Left renal cortex interstitium (tissue), 4 donors: ENCODE data around the gene CAPRIN2. TPM values are rescaled to one million over a fixed set of nuclear protein-coding genes. Genes with fewer than 3 reads are reported as not detected.
A peak's percentile ranks its signal among the peaks of the same experiment; 100 is the strongest.

Source experiments
- DNase-seq, 4 donors: peaks; one replicate each; pipeline ENCODE4 v3.0.0-alpha.2; 2013; ENCODE audit warnings: low read depth in 4 of 4, low spot score in 2 of 4, missing footprints in 1 of 4
- polyA plus RNA-seq, 4 donors: library from polyadenylated mRNA; unstranded; fragments of 120-200 nt; gene quantifications; one replicate each; pipeline ENCODE4 v1.2.1, GENCODE V29; 2013; ENCODE audit not compliant: insufficient read length in 4 of 4

CAPRIN2 gene
- polyA plus RNA-seq, 4 donors, result 27.2 to 59.7 (median 43.1) TPM

DNA sequence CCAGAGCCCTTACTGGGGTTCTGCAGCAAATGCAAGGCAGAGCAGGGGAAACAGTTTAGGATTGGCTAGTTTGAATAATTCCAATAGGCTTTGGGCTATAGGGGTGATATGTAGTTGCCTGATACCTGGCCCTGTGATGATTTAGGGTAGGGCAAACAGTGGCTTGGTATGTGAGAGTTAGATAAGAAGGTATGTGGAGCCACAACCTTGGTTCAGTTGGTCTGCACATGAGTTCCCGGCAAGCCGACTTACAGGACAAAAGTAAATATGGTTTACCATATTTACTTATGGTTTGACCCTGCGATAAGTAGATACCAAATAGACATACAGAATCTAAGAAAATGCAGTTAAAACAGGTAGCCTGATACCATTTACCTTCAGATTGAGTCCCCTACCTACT lies 8.3 kb upstream of the CAPRIN2 start:
- DNase-seq, result no peak

DNA sequence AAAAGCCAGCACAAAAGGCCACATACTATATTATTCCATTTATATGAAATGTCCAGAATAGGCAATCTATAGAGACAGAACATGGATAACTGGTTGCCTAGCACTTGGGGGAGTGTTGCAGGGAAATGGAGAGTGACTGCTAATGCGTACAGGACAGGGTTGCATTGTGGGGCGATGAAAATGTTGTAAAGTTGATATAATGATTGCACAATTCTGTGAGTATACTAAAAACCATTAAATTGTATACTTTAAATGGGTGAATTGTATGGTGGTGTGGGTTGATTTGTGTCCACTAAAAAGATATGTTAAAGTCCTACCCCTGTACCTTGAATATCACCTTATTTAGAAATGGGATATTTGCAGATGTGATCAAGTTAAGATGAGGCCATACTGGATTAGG lies 7.0 kb upstream of the CAPRIN2 start:
- no peak for DNase-seq

DNA sequence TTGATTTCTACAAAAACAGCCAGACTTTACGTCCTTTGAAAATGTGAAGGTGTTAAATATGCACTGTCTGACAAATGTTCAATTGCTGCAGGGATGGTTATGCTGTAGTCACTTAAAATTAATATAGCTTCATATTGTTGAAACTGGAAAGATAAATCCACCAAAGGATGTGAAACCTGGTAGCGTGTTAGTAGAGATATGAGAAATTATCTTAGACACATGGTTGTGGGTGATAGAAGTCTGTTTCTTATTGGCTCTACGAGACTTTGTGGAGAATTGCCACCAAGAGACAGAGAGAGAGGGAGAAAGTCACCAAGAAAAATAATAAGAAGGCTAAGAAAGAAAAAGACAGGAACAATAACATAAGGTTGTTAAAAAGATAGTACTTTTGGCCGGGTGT lies 2.6 kb upstream of the CAPRIN2 start:
- DNase-seq, result no peak

DNA sequence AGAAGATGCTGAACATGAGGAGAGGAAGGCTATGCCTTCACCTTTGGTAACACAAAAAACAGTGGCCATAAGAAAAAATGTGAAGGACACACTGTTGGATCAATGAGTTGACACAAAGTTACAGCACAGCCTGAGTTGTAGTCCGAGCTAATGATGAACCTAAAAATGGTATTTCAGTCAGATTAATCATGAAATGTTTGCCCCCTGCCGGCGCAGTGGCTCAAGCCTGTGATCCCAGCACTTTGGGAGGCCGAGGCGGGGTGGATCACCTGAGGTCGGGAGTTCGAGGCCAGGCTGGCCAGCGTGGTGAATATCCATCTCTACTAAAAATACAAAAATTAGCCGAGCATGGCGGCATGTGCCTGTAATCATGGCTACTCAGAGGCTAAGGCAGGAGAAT lies 1.3 kb upstream of the CAPRIN2 start:
- no peak for DNase-seq

DNA sequence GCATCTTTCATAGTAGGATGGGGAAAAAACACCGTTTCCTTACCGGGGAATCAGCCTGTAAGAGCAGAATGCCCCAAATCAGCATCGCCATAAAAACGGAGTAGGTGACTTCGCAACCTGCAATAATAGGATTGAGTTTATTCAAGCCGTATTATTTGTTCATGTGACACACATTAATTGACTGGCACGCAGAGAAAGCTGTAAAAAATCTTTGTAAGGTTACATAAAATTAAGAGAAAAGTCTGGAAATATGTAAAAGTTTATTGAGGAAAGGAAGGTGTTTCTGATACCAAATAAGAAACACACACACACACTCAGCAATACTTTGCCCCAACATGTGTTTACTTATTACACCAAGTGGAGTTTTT lies 628 bp upstream of the CAPRIN2 start:
- peak in 1 of 4 donors; percentile 15 for DNase-seq

DNA sequence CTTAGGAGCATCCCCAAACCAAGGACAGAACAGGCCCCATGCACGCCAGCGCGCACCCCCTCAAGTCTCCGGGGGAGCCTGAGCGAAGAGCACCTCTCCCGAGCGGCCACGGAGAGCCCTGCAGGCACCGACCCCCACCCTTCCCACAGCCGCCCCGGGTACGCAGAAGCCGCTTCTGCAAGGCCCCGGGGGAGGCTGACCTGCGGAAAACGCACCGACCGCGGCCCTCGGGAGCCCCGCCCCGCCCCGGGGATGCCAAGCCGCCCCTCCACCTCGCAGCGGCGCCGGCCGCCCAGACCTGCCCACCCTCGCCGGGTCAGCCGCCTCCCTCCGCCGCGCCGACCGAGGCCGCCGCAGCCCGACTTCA lies 385 bp downstream of the CAPRIN2 start:
- DNase-seq, result no peak

DNA sequence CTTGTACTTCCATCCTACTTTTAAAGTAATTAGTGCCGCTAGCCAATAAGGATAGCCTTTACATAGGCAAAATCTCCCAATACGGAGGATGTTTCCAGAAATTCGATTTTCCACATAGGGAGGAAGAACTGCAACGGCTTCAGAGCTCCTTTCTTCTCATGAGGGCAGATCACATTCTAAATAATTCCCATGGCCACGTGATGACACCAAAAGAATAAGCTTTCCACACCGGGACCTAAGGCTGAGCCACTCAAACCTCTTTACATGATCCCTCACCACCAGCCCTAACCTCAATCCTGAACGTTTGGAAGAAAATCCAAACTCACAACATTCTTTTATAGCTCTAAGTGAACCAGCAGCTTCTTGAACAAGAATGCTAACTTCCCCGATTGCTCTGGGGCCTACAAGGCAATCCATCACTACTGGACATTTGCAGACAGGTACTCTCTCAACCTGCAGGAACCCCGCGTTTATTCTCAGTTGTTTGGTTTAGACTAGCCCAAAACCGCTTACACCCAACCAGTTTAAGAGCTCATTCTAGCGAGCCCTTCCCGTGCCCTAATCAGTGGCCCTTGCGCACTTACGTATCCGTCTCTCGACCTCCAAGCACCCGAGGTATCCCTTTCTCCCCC lies 884 bp downstream of the CAPRIN2 start:
- peak; percentile 9 to 41 (median 26) for DNase-seq

DNA sequence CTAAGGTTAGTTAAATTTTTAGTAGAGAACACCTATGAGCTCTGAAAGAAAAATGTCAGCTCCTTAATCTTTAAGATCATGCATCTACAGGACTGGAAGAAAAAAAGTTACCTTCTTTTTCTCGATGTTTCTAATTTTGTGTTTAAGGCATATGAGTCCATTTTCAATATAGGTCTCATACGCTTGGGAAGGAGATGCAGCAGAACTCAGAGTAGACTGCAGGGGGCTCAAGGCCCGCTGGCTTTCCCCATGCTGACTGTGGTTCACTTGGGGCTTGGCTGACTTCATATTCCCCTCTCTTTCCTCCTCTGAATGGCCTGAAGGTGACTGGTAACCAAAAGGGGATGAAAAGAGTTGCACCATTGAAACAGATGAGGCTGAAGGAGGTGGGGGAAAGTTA lies 1.5 kb downstream of the CAPRIN2 start:
- peak in 2 of 4 donors; percentile 0 to 9 for DNase-seq

DNA sequence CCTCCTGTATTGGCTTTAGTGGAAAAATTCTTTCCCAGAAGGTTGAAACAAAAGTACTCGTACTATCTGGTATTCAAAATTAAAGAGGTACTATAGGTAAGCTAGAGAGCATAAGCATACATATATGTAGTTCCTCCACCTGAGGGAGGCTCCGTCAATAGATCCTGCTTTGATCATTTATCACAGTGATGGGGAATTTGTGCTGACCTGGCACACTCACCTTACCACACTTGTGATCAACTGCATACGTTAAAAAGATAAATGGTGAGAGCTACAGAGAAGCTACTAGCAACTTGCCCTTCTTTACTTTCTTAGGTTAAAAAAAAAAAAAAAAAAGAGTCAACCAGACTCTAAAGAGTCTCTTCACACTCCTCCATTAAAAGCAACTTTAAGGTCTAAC lies 2.5 kb downstream of the CAPRIN2 start:
- no peak for DNase-seq

DNA sequence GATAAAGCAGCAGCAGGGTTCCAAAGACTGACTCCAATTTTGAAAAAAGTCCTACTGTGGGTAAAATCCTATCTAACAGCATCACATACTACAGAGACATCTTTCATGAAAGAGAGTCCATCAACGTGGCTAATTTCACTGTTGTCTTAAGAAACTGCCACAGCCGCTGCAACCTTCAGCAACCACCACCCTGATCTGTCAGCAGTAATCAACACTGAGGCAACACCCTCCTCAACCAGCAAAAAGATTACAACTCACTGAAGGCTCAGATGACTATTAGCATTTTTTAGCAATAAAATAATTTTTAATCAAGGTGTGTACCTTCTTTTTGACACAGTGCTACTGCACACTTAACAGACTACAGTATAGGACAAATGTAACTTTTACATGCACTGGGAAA lies 6.6 kb downstream of the CAPRIN2 start:
- DNase-seq, result no peak

DNA sequence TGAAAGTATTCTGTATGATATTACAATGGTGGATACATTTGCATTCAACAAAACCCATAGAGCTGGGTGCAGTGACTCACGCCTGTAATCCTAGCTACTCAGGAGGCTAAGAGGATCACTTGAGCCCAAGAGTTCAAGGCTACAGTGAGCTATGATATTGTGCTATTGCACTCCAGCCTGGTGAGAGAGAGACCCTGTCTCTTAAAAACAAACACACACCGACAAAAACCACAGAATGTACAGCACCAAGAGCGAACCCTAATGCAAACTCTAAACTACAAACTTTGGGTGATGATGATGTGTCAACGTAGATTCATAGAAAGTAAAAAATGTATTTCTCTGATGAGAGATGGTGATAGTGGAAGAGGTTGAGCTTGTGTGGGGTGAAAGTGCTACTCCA lies 8.6 kb downstream of the CAPRIN2 start:
- DNase-seq, result no peak

DNA sequence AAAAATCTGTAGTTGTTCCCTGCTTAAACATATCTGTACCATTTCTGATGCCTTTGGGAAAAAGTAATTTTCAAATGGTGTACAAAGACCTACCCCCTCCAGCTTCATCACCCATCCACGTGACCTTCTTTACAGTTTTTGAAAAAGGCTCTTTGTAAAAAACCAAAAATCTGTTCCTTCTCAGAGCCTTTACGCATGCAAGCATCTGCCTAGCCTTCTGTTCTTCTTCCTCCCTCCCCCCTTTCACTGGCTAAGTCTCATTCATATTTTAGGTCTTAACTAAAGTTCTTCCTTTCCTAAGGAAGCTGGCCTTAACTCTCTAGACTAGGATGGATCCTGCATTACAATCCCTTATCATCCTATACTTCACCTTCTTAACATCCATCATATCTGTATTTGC lies 10.4 kb downstream of the CAPRIN2 start:
- no peak for DNase-seq

DNA sequence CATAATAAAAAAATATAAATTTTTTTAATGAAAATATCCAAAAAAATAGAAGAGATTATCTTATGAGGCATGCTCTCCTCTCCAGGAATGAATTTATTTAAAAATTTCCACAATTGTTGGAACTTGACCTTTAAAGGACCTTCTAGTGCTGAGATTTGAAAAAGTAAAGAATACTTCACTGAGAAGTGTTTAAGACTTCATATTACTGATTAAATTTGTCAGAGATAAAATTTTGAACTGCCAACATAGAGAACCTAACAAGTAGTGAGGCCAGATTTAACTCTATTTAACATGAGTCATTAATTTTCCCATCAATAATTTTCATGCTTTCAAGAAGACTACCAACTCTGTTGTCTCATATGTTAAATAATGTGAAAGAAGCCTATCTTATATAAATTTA lies 14.5 kb downstream of the CAPRIN2 start:
- no peak for DNase-seq

DNA sequence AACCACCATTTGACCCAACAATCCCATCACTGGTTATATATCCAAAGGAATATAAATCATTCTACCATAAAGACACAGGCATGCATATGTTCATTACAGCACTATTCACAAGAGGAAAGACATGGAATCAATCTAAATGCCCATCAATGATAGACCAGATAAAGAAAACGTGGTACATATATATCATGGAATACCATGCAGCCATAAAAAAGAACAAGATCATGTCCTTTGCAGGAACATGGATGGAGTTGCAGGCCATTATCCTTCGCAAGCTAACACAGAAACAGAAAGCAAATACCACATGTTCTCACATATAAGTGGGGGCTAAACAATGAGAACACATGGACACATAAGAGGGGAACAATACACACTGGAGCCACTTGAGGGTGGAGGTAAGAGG lies 15.7 kb downstream of the CAPRIN2 start:
- DNase-seq, result no peak

DNA sequence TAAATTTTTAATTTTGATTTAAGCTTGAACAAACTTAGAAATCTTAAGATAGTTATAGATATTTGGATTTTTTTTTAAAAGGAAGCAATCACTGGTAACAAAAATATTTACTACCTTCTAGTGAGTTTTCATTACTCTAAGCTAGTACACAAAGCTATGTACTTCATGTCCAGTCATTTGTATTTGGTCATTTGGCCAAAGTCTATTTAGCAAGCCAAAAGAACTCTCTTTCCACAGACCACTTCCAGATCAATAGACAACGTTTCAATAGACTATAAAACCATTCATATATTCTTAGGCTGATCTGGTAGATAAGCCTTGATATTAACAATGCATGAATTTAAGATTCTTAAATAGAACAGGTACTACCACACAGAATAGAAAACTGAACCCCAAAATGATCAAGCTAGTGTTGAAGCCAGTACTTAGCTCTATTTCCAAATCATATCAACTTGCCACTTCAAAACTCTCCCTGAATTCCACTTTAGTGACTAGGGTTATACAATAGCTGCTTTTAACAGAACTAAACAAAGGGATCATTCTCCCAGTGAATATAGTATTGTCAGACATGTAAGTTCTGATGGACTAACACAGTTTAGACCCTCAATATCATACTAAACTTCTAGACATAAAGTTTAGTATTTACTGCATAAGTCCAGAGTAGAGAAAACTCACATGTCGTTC lies 21.7 kb downstream of the CAPRIN2 start:
- DNase-seq, result no peak

DNA sequence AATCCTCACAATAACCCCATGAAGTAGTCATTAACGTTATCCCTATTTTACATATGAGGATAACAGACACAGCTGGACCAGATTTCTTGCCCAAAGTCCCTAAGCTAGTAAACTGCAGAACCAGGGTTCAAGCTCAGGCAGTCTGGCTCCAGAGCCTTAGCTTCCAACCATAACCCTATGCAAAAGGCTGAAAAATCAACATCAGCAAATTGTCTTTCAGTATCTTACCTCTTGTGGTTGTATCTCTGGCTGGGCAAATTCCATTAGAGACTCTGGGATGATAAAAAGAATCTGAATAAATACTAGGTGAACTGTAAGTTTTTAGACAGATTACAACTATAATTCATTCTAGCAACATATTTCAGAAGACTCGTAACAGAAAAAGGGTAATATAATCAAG lies 24.7 kb downstream of the CAPRIN2 start:
- DNase-seq, result no peak

DNA sequence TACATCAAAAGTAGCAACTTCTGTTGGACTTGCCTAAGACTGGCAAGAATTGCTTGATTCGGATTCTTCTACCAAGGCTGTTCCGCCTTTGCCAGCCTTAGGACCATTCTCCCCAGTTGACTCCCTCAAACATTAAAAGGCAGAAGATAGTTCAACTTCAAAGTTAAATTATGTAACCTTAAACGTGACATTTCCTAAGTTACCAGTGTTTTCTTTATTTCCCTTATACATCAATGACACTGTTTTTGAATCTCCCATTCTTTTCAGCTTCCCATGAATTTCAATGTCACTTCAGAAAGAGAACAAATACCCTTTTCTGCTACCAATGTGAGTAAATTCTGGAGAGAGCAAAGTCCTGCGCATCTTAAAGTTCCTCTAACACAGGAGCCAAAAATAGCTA lies 25.2 kb downstream of the CAPRIN2 start:
- no peak for DNase-seq

DNA sequence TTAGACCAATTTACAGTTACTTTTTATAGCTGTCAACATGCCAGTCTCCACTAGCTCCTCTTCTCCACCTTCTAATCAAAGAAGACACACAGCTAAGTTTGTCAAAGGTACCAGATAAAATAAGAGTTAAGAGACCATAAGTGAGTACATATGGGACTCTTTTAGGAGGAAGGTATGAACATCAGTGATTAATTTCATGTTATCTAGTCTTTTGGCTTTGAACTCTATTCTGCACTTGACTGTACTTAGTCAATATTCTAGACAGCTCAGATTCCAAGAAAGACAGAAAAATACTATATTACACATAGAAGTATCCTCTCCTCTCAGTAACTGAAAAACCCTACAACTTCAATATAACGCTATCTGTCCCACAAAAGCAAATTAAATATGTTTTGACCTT lies 28.1 kb downstream of the CAPRIN2 start:
- DNase-seq, result no peak

DNA sequence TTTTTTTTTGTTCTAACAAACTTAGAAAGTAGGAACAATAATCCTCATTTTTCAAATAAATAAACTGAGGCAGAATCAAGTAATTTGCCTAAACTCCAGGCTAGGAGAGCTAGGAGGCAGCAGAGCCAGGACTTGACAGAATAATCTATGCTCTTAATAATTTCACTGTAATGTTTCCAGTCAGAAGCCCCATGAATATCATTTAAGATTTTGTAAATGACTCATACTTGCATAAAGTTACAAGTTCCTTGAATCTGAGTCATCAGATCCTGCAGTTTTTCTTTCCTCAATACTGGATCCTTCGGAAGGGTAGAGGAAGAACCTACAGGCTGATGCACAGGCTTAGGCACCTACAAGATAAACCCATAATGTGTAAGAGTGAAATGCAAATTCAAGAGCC lies 29.0 kb downstream of the CAPRIN2 start:
- no peak for DNase-seq

DNA sequence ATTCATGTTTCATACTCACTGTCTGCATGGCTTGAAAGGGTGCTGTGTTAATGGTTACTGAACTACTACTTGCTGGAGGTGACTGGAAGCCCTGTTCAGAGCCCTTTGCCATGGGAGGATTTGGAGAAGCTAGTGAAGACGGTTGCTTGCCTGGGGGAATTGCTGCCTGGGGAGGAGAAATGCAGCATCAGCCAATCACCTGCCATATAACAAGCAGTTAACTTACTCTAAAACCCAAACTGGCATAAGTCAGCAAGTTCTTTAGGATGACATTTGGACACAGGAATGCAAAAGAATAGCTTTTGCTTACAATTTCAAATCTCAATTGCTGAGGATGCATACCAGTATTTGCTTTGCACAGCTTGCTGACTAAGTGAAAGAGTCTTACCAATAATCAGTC lies 35.7 kb downstream of the CAPRIN2 start:
- DNase-seq, result no peak

DNA sequence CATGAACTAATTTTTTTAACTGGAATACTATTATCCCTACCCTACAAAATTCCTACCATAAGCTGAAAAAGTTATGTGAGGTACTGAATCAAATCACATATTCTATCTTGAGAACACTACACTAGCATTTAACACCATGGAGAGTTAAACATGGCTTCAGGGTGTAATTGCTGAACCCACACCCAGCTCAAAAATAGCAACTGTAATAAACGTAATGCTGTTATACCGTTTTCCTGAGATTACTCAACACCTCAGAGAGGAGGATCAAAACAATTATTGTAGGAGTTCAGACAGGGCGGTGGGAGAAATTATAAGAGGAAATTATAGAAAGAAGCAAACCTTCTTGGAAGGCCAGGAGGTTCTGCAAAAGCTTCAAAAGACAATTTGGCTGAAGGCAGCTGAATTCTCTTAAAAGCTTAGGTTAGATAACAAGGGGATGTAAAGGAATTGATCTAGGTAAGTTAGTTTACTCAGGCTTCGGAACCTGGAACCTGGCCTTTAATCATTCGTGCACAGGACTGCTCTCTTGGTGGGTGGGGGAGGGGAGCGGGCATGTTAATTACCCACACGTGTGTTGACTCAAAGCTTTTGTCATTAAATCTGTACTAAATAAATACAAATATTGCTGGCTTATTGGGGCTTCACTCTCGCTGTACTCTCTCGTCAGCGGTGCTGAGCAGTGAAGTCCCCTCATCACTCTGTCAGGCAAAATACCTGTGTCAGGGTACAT lies 47.0 kb downstream of the CAPRIN2 start:
- DNase-seq, result no peak

DNA sequence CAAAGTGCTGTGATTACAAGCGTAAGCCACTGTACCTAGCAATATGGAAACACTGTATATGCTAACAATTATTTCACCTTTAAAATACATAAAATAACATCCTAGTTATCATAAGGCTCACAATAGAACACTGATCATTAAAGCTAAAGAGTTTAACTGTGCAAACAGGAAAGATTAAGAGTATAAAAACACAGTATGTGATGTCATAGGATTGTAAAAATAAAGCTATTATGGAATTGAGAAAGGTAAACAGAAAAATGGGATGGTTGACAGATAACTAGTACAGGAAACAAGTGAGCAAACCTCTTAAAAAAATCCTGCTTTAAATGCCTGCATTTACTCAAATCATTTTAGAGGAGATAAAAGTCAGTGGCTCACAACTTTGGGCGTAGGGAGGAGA lies 48.3 kb downstream of the CAPRIN2 start:
- DNase-seq, result no peak
